ENCODE data around the gene HECW1. TPM values are rescaled to one million over a fixed set of nuclear protein-coding genes. Genes with fewer than 3 reads are reported as not detected.

Gene HECW1
- total and polyA plus RNA-seq, 4 donors, result 0.05 TPM; not detected in 3

GRCh38 chr7:43078794-43079193 is 33.7 kb upstream of the HECW1 start:
- no peak for DNase-seq (ENCODE audit: low spot score)
- WGBS, result 64% methylated on average over 6 of the region's 6 CpGs
- no peak overlapping the region for H3K9ac ChIP-seq (ENCODE audit: low read depth in 1 of 2, low read length in 2 of 2)
- H3K9me3 ChIP-seq (ENCODE audit: control insufficient read depth in 4 of 4, low read length in 3 of 4), result no peaks in the 10 kb centered on the region
- no peaks in the 10 kb centered on the region for H3K4me1 ChIP-seq (ENCODE audit: control insufficient read depth in 4 of 4, insufficient read depth in 4 of 4, low read length in 3 of 4)
- H3K36me3 ChIP-seq (ENCODE audit: control insufficient read depth in 4 of 4, insufficient read depth in 3 of 4, low read depth in 1 of 4, low read length in 3 of 4), result no peaks in the 10 kb centered on the region
- no peak overlapping the region for H3K27ac ChIP-seq (ENCODE audit: low read depth in 1 of 2, low read length in 2 of 2)
- H3K27me3 ChIP-seq (ENCODE audit: control insufficient read depth in 4 of 4, insufficient read depth in 4 of 4, low read length in 3 of 4), result peaks cover 0 to 3% (median 0%) of the 10 kb centered on the region in 4 donors
- no peak overlapping the region for H3K4me3 ChIP-seq (ENCODE audit: low read depth in 1 of 3, low read length in 3 of 3)
- no peak for TF ChIP-seq NR2F2 (IDR thresholded peaks at IDR 0.05)
- no peak for TF ChIP-seq RXRA (IDR thresholded peaks at IDR 0.05)
- TF ChIP-seq RAD21 (IDR thresholded peaks at IDR 0.05), result no peak

GRCh38 chr7:43081603-43082002 is 30.8 kb upstream of the HECW1 start:
- WGBS, result 74% methylated on average over 4 of the region's 4 CpGs
- no peak overlapping the region for H3K27ac ChIP-seq (ENCODE audit: low read depth in 1 of 2, low read length in 2 of 2)
- no peak for DNase-seq (ENCODE audit: low spot score)
- H3K4me1 ChIP-seq (ENCODE audit: control insufficient read depth in 4 of 4, insufficient read depth in 4 of 4, low read length in 3 of 4), result no peaks in the 10 kb centered on the region
- TF ChIP-seq ATF3 (IDR thresholded peaks at IDR 0.05) (no peak), RXRA (IDR thresholded peaks at IDR 0.05) (no peak), REST (IDR thresholded peaks at IDR 0.05) (no peak), HNF4A (conservative IDR thresholded peaks at IDR 0.05) (no peak), GABPA (IDR thresholded peaks at IDR 0.05 in 1 of 2, conservative IDR thresholded peaks at IDR 0.05 in 1 of 2) (no peak), MAX (IDR thresholded peaks at IDR 0.05) (no peak), NR2F2 (IDR thresholded peaks at IDR 0.05) (no peak), FOXA1 (IDR thresholded peaks at IDR 0.05) (no peak), TAF1 (conservative IDR thresholded peaks at IDR 0.05) (no peak), SP1 (IDR thresholded peaks at IDR 0.05) (no peak), EGR1 (IDR thresholded peaks at IDR 0.05; ENCODE audit: low read depth in 2 of 2) (no peak)
- no peaks in the 10 kb centered on the region for H3K9me3 ChIP-seq (ENCODE audit: control insufficient read depth in 4 of 4, low read length in 3 of 4)
- peaks cover 0 to 6% (median 0%) of the 10 kb centered on the region in 4 donors for H3K27me3 ChIP-seq (ENCODE audit: control insufficient read depth in 4 of 4, insufficient read depth in 4 of 4, low read length in 3 of 4)
- no peak overlapping the region for H3K9ac ChIP-seq (ENCODE audit: low read depth in 1 of 2, low read length in 2 of 2)
- H3K36me3 ChIP-seq (ENCODE audit: control insufficient read depth in 4 of 4, insufficient read depth in 3 of 4, low read depth in 1 of 4, low read length in 3 of 4), result no peaks in the 10 kb centered on the region
- H3K4me3 ChIP-seq (ENCODE audit: low read depth in 1 of 3, low read length in 3 of 3), result no peak overlapping the region

GRCh38 chr7:43083106-43083505 is 29.3 kb upstream of the HECW1 start:
- Histone ChIP-seq H3K27me3 (ENCODE audit: control insufficient read depth in 4 of 4, insufficient read depth in 4 of 4, low read length in 3 of 4) (peaks cover 0 to 6% (median 0%) of the 10 kb centered on the region in 4 donors), H3K4me1 (ENCODE audit: control insufficient read depth in 4 of 4, insufficient read depth in 4 of 4, low read length in 3 of 4) (no peaks in the 10 kb centered on the region), H3K9ac (ENCODE audit: low read depth in 1 of 2, low read length in 2 of 2) (no peak overlapping the region), H3K9me3 (ENCODE audit: control insufficient read depth in 4 of 4, low read length in 3 of 4) (no peaks in the 10 kb centered on the region), H3K36me3 (ENCODE audit: control insufficient read depth in 4 of 4, insufficient read depth in 3 of 4, low read depth in 1 of 4, low read length in 3 of 4) (no peaks in the 10 kb centered on the region), H3K4me3 (ENCODE audit: low read depth in 1 of 3, low read length in 3 of 3) (no peak overlapping the region), H3K27ac (ENCODE audit: low read depth in 1 of 2, low read length in 2 of 2) (no peak overlapping the region)
- TF ChIP-seq HNF4A (conservative IDR thresholded peaks at IDR 0.05) (no peak), ZBTB33 (IDR thresholded peaks at IDR 0.05) (no peak), HNF4G (IDR thresholded peaks at IDR 0.05) (no peak), MAX (IDR thresholded peaks at IDR 0.05) (no peak), RXRA (IDR thresholded peaks at IDR 0.05) (no peak), NR2F2 (IDR thresholded peaks at IDR 0.05) (no peak), CTCF (IDR thresholded peaks at IDR 0.05; ENCODE audit: low read depth, low read length, missing input control) (no peak), YY1 (IDR thresholded peaks at IDR 0.05) (no peak), ATF3 (IDR thresholded peaks at IDR 0.05) (no peak), FOXA2 (IDR thresholded peaks at IDR 0.05) (no peak), SP1 (IDR thresholded peaks at IDR 0.05) (no peak), FOXA1 (IDR thresholded peaks at IDR 0.05) (no peak)
- DNase-seq (ENCODE audit: low spot score), result no peak
- WGBS, result 75% methylated on average over 2 of the region's 2 CpGs
